Activated CD4-positive, alpha-beta T cell treated with anti-CD3 and anti-CD28 coated beads, Interleukin-2, amount 10 ng/mL, durations not matched to agents 24 days and 14 days (primary cell): ENCODE data around the gene CABYR. TPM values are rescaled to one million over a fixed set of nuclear protein-coding genes. Genes with fewer than 3 reads are reported as not detected.

ENCODE experiments used
- DNase-seq: peaks from one replicate; pipeline ENCODE4 v3.0.0; 2022
- H3K27ac Mint-ChIP-seq: one replicate; pipeline ENCODE4 v1.8.0; 2022; ENCODE audit warnings: mild to moderate bottlenecking, mixed read lengths
- H3K27me3 Mint-ChIP-seq: one replicate; pipeline ENCODE4 v1.8.0; 2022; ENCODE audit warnings: mixed read lengths
- H3K36me3 Mint-ChIP-seq: one replicate; pipeline ENCODE4 v1.8.0; 2022; ENCODE audit warnings: low read depth, mild to moderate bottlenecking, mixed read lengths
- H3K4me1 Mint-ChIP-seq: one replicate; pipeline ENCODE4 v1.8.0; 2021; ENCODE audit warnings: mixed read lengths
- H3K4me3 Mint-ChIP-seq: one replicate; pipeline ENCODE4 v1.8.0; 2022; ENCODE audit warnings: mild to moderate bottlenecking, moderate library complexity, mixed read lengths
- H3K9me3 Mint-ChIP-seq: one replicate; pipeline ENCODE4 v1.8.0; 2021; ENCODE audit warnings: mixed read lengths
- intact Hi-C: fragments of 100-400 bp; cut with micrococcal nuclease; formaldehyde crosslinking; loops from one replicate; pipeline ENCODE4 v1.15.1; 2023
- total RNA-seq: library from RNA; stranded (reverse); gene quantifications from 2 replicates; pipeline ENCODE4 v1.2.3, GENCODE V29; 2022

Gene CABYR
- total RNA-seq, 1 donor from 2014 or later: 1.3 TPM

DNA sequence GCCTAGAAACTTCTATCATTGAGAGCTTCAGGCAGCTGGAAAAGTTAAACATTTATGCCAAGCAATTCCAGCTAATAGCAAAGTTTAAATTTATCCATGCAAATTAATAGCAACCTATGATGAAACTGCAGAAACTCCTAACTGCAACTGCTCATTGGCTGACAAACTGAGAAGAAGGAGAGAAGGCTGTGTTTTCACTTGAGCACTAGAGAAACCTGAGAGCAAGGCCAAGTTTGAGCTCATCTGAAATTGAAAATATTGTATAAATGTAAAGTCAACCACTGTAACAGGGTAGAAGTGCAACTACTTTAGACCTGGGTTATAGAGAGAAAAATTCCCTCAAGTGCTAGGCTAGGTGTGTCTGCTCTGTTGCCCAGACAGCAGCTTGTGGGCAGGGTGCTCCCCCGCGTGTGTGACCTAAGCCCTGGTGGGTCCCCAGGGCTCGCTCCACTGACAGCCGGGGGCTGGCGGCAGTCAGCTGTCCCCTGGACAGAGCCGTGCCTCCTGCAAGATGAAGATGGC lies 50.2 kb downstream of the CABYR start:
- intact Hi-C loops: no loop called here
- H3K4me1 Mint-ChIP-seq: no peaks in the 10 kb centered on the region
- H3K27ac Mint-ChIP-seq: no peak overlapping the region
- H3K9me3 Mint-ChIP-seq: no peaks in the 10 kb centered on the region
- peaks cover 33% of the 10 kb centered on the region for H3K27me3 Mint-ChIP-seq
- no peak for DNase-seq
- H3K4me3 Mint-ChIP-seq: no peak overlapping the region
- H3K36me3 Mint-ChIP-seq: no peaks in the 10 kb centered on the region

DNA sequence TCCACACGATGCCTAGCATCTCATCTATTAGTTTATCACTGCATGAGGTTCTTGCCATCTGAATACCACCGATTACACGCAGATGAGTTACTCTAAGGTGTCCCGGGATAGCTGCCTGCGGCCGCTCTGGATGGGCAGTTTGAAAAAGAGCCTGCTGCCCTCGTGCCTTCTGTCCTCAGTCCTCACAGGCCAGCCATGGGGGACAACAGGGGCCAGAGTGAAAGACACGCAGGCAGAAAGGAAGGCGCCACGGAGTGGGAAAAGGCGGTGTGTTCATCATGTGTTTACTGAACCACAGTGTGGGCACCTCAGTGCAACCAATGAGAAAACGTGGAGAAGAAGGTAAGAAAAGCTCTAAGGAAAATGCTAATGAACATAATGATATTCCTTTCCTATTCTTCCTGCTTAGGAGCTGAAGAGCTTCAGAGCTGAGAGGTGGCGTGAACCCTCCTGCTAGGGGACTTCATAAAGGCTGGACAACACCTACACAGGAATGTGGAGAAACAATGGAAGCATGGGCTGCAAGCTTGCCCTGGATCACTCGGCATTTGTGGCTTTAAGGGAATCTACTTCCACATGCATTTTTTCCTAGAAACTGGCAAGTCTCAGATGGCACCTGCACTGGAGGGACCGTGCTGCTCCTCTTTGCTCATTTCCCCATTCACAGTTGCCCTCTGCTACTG lies 50.9 kb downstream of the CABYR start:
- Mint-ChIP-seq H3K4me3 (no peak overlapping the region), H3K27me3 (peaks cover 34% of the 10 kb centered on the region), H3K4me1 (no peaks in the 10 kb centered on the region), H3K9me3 (no peaks in the 10 kb centered on the region), H3K36me3 (no peaks in the 10 kb centered on the region), H3K27ac (no peak overlapping the region)
- intact Hi-C loops: no loop called here
- no peak for DNase-seq

DNA sequence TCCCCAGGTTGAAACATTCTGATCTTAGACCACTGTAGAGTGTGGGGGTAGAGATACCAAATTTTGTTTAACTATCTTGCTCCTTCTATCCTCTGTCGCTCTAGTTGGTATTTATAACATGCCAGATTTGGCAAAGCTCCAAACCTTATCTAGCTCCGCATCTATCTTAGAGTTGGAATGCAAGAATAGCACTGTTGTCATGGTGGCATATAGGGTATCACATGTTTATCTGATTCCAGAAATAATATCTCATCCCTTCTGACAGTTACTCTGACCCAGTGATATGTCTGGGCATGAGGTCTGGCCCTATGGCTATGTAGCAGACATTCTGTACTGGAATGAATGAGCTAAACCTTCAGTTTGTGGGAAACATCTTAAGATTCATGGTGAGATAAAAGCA lies 51.7 kb downstream of the CABYR start:
- Mint-ChIP-seq H3K4me1 (no peaks in the 10 kb centered on the region), H3K4me3 (no peak overlapping the region), H3K27ac (no peak overlapping the region), H3K27me3 (peaks cover 34% of the 10 kb centered on the region), H3K9me3 (no peaks in the 10 kb centered on the region), H3K36me3 (no peaks in the 10 kb centered on the region)
- DNase-seq: no peak
- intact Hi-C loops: no loop called here

DNA sequence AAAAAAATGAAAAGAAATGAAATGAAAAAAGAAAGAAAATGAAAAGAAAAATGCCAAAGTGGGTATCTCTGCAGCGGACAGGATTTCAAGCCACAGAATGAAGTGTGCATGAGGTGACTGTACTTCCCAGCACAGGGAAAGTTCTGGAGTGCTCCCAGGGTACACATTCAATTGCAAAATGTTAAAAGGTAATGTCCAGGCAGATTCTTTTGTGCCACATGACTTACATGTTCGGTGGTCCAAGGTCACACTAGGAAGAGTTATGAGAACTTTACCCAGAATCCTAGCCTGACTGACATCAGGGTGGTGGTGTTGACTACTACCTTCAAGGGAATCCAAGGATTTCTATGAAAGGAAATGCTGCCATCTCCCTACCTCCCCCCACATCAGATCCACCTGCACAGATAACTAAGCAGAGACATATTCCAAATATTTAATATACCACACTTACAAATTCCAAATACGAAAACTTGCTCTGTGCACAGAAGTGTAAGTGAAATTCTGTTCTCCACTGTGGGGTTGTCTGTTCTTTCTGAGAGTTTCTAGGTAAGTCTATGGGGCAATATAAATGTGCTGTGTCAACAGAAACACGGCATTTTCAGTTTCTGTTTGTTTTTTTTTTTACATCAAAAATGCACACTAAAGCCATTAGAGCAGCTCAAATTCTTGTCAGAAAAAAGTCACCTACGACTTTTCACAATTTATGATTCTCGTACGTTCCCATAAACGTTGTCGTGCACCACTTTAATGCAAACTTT lies 56.6 kb downstream of the CABYR start:
- Mint-ChIP-seq H3K27me3 (peaks cover 22% of the 10 kb centered on the region), H3K4me1 (no peaks in the 10 kb centered on the region), H3K27ac (peak overlapping the region; percentile 13), H3K9me3 (no peaks in the 10 kb centered on the region), H3K36me3 (no peaks in the 10 kb centered on the region), H3K4me3 (no peak overlapping the region)
- intact Hi-C loops: no loop called here
- no peak for DNase-seq

DNA sequence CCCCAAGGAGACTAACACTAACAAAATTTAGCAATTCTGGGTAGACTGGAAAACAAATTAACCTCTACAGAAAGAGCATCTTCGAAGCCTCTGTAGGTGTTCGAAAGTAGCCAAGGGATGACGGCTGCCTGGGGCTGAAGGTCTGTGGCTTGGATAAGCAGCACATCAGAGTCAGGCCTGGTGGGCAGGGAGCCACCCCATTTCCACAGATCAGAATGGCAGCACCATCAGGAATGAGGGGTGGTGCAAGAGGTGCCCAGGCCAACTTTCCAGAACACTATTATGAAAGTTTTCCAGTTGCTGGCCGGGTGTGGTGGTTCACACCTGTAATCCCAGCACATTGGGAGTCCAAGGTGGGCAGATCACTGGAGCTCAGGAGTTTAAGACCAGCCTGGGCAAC lies 57.9 kb downstream of the CABYR start:
- Mint-ChIP-seq H3K36me3 (no peaks in the 10 kb centered on the region), H3K27me3 (peaks cover 16% of the 10 kb centered on the region), H3K4me3 (no peak overlapping the region), H3K4me1 (no peaks in the 10 kb centered on the region), H3K9me3 (no peaks in the 10 kb centered on the region), H3K27ac (no peak overlapping the region)
- no peak for DNase-seq
- intact Hi-C loops: no loop called here

DNA sequence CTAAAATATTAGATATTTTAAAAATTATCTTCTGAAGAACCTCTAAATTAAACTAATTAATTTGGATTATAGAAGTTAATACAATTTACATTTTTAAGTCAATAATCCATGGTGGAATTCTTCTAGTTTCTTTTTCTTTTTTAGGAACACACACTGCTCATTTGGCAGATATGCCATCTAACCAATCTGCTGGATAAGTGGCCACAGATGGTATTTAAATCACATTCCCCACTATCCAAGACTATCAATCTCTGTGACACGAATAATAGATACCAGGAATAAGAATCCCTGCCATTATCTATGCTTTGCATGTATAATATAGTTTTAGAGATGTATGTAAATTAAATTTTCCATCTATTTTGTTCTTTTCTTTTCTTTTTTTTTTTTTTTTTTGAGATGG lies 58.5 kb downstream of the CABYR start:
- peaks cover 16% of the 10 kb centered on the region for H3K27me3 Mint-ChIP-seq
- H3K4me3 Mint-ChIP-seq: no peak overlapping the region
- intact Hi-C loops: no loop called here
- no peak overlapping the region for H3K27ac Mint-ChIP-seq
- no peaks in the 10 kb centered on the region for H3K4me1 Mint-ChIP-seq
- H3K36me3 Mint-ChIP-seq: no peaks in the 10 kb centered on the region
- no peak for DNase-seq
- H3K9me3 Mint-ChIP-seq: no peaks in the 10 kb centered on the region

DNA sequence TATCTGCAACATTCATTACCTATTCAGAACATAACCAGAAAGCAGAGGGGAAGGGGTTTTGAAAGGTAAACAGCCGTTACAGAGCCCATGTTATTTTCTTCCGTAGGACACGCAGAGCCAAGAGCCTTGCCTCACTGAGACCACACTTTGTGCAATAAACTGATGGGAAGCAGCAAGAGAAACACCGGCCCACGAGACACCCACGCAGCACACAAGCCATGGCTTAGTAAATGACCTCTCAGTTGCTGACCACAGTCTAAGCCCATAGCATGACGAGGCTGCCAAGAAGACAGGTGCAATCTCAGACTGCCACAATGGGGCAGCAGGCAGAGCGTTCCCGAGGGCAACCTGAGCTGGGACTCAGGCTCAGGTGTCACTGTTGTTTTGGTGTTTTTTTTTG lies 59.6 kb downstream of the CABYR start:
- Mint-ChIP-seq H3K4me3 (no peak overlapping the region), H3K4me1 (no peaks in the 10 kb centered on the region), H3K27ac (no peak overlapping the region), H3K27me3 (peaks cover 16% of the 10 kb centered on the region), H3K36me3 (no peaks in the 10 kb centered on the region), H3K9me3 (no peaks in the 10 kb centered on the region)
- intact Hi-C loops: no loop called here
- DNase-seq: no peak

DNA sequence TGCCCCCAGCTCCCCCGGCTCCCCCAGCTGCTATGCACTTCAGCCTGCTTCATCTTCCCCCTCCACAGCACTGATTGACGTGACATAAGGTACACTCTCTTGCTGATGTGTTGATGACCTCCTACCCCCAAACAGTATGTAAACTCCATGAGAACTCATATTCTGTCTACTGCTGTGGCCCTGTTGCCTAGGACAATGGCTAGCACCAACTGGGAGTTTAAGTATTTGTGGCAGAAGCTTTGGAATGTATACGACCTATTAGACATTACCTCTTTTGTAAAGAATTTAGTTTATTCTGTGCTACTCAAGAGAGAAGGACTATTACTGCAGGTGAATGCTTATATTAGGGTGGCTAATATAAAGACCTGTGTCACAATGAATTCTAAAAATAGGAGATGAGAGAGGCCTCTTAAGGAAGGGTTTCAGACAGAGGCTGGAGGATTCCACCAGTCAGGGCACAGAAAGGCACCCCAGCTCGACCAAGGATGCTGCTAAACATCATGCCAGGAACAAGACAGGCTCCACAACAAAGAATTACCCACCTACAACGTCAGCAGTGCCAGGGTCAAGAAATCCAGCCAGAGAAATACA lies 60.6 kb downstream of the CABYR start:
- H3K27ac Mint-ChIP-seq: no peak overlapping the region
- intact Hi-C loops: no loop called here
- H3K4me1 Mint-ChIP-seq: no peaks in the 10 kb centered on the region
- H3K9me3 Mint-ChIP-seq: no peaks in the 10 kb centered on the region
- no peaks in the 10 kb centered on the region for H3K36me3 Mint-ChIP-seq
- no peak for DNase-seq
- no peak overlapping the region for H3K4me3 Mint-ChIP-seq
- H3K27me3 Mint-ChIP-seq: peaks cover 13% of the 10 kb centered on the region

DNA sequence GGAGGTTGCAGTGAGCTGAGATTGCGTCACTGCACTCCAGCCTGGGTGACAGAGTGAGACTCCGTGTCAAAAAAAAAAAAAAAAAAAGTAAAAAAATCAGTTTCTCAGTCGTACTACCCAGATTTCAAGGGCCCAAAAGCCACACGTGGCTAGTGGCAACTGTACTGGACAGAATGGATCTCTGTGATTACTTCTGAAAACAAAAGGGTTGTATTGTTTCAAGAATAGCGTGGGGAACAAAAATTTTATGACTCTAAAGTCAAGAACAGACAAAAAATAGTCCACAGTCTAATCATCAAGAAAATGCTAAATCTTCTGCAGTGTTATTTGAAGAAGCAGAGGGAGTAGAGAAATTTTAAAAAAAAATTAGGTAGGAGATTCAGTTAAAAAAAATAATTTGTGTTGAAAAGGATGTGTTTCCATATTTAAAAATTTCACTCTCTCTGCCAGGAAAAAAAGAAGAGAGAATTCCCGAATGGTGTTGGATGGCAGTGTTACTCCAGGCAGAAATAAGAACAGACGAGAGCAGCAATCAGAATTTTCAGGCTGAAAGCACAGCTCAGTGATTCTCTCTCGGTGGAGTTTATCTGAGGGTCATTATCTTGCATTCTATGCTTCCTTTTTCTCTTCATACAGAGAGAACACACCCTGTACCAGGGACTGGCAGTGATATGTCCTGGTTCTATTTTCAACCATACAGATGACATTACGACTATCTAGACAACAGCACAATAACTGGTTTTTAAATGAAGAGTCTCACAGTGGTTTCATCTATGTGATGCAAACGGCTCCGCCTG lies 61.8 kb downstream of the CABYR start:
- no peak overlapping the region for H3K27ac Mint-ChIP-seq
- H3K4me3 Mint-ChIP-seq: no peak overlapping the region
- no peaks in the 10 kb centered on the region for H3K4me1 Mint-ChIP-seq
- no peaks in the 10 kb centered on the region for H3K36me3 Mint-ChIP-seq
- no peaks in the 10 kb centered on the region for H3K9me3 Mint-ChIP-seq
- no peak for DNase-seq
- H3K27me3 Mint-ChIP-seq: peaks cover 11% of the 10 kb centered on the region
- intact Hi-C loops: no loop called here

DNA sequence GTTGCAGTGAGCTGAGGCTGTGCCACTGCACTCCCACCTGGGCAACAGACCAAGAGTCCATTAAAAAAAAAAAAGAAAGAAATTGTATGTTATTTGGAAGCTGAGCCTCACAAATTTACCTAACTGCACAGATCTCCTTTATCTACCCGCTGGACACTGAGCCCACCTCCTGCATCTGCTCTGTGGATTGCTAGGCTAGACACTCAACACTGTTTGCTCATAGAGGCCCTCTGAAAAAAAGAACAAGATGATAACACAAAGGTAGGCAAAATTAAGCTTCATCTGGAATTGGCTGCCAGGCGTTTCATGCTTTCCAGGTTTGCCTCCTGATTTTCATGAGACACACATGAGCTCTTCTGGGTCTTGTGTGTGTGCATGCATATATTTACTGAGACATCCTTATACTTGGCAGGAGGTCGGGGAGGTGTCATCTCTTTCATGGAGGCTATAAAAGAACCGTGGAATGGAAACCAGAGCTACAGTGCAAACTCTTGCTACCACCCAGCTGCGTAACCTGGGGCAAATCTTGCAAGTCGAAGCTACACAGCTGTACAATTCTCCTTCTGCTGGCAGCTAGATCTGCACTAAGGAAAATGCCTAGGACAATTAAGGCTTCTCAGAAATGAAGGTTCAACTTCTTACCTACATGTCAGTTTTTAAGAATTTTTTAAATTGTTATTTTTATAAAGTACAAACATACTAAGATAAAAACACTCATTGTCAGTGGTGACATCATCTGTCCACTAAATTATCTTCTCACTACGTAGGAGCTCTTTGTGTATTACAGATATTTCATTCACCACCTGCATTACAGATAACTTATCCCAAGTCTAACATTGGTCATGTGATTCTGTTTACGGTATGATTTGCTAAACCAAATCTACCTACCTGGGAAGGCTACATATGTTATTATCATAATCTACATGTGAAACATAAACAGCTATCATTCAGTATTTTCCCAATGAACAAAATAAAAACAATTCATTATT lies 63.1 kb downstream of the CABYR start:
- no peak for DNase-seq
- no peaks in the 10 kb centered on the region for H3K4me1 Mint-ChIP-seq
- no peaks in the 10 kb centered on the region for H3K9me3 Mint-ChIP-seq
- H3K4me3 Mint-ChIP-seq: no peak overlapping the region
- H3K27ac Mint-ChIP-seq: no peak overlapping the region
- intact Hi-C loops: no loop called here
- H3K36me3 Mint-ChIP-seq: no peaks in the 10 kb centered on the region
- peaks cover 12% of the 10 kb centered on the region for H3K27me3 Mint-ChIP-seq

DNA sequence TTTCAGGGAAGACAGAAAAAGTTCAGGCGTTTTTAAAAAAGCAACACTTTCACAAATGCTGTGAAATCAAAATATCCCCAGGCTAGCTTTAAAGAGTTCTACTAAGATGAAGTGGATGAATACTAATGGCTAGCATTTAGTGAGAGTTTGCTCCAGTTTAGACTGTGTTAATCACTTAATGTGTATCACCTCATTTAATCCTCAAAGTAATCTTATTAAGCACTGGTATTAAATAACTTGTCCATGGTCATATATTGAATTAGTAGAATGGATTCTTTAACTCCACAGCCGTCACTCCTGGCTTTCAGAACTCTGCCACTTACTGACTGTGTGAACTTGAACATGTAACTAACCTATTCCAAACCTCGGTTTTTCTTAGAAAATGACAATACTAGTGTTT lies 66.0 kb downstream of the CABYR start:
- DNase-seq: no peak
- Mint-ChIP-seq H3K4me1 (no peaks in the 10 kb centered on the region), H3K36me3 (no peaks in the 10 kb centered on the region), H3K9me3 (no peaks in the 10 kb centered on the region), H3K27me3 (peaks cover 23% of the 10 kb centered on the region), H3K4me3 (no peak overlapping the region), H3K27ac (no peak overlapping the region)
- intact Hi-C loops: no loop called here

DNA sequence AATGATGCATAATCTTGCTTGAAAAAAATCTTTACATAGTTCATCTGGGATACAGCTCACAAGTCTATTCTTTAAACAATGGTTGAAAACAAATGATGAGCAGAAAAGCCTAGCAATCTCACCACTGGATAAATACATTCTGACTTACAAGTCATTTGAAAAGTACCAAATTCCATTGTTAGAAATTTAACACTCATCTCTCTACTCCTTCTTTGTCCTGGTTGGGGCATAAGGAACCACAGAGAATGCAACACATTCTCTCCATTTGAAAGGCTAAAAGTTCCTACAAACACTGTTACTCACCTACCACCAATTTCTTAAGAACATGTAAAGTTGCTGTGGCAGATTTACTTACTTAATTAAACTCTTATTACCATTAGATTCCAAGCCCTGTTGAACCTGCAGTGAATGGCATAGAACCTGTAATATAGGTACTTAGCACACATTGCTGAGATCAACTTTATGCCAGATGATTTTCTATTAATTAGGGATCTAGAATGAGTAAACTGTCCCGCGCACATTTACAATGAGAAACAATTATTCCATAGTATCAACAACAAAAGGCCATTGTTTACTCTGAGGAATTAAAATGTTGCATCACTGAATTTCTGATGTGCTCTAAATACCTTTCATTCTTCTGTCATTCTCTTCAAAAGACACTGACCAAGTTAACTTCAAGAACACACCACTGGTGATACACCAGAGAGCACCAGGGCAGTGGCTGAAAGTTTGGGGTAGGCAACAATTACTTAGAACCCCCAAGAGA lies 69.6 kb downstream of the CABYR start:
- Mint-ChIP-seq H3K27ac (no peak overlapping the region), H3K27me3 (peaks cover 14% of the 10 kb centered on the region), H3K36me3 (no peaks in the 10 kb centered on the region), H3K9me3 (no peaks in the 10 kb centered on the region), H3K4me1 (no peaks in the 10 kb centered on the region), H3K4me3 (no peak overlapping the region)
- DNase-seq: no peak
- intact Hi-C loops: no loop called here
